ENCODE results near the gene ARHGEF18. TPM values are rescaled to one million over a fixed set of nuclear protein-coding genes. Genes with fewer than 3 reads are reported as not detected.

The ARHGEF18 gene
- total and polyA plus RNA-seq, 2 donors (not counting 1 experiment from before 2014, with no cell fraction given): 74.0 to 94.9 TPM

GRCh38 chr19:7351861-7352260, 3.1 kb downstream of the ARHGEF18 start:
- no peak for TF ChIP-seq EZH2 (IDR thresholded peaks at IDR 0.05; ENCODE audit: borderline replicate concordance, insufficient read depth, low read depth, low read length, poor library complexity, severe bottlenecking)
- TF ChIP-seq, protein P1, sequence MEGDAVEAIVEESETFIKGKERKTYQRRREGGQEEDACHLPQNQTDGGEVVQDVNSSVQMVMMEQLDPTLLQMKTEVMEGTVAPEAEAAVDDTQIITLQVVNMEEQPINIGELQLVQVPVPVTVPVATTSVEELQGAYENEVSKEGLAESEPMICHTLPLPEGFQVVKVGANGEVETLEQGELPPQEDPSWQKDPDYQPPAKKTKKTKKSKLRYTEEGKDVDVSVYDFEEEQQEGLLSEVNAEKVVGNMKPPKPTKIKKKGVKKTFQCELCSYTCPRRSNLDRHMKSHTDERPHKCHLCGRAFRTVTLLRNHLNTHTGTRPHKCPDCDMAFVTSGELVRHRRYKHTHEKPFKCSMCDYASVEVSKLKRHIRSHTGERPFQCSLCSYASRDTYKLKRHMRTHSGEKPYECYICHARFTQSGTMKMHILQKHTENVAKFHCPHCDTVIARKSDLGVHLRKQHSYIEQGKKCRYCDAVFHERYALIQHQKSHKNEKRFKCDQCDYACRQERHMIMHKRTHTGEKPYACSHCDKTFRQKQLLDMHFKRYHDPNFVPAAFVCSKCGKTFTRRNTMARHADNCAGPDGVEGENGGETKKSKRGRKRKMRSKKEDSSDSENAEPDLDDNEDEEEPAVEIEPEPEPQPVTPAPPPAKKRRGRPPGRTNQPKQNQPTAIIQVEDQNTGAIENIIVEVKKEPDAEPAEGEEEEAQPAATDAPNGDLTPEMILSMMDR (IDR thresholded peaks at IDR 0.05): no peak
- peaks cover 40% of the 10 kb centered on the region for H4K20me1 ChIP-seq (ENCODE audit: control insufficient read depth, insufficient read depth, low read length, poor library complexity, severe bottlenecking)
- Mint-ChIP-seq H3K9me3 (ENCODE audit: insufficient read depth) (peaks cover 4% of the 10 kb centered on the region), H3K27ac (peak overlapping the region; percentile 97), H3K27me3 (no peaks in the 10 kb centered on the region), H3K4me3 (peak overlapping the region; percentile 99), H3K4me1 (peaks cover 69% of the 10 kb centered on the region)
- H2AFZ ChIP-seq (ENCODE audit: insufficient read depth, low read depth, low read length, poor library complexity, severe bottlenecking): no peak overlapping the region
- POLR2A ChIA-PET: interaction anchor here (0.7 kb wide), 1 partner anchor 63 kb away, joined by 5 read pairs; no protein-coding TSS in a partner anchor
- DNase-seq (no peak), ATAC-seq (ENCODE audit: low read depth) (no peak)
- peak overlapping the region; percentile 88 for H3K4me2 ChIP-seq (replicated peaks; ENCODE audit: low read depth, low read length, poor library complexity, severe bottlenecking)
- CTCF ChIA-PET: interaction anchor here (0.7 to 9.9 kb wide), 7 partner anchors 14 to 281 kb away, joined by 3 to 179 read pairs (median 6); no protein-coding TSS in a partner anchor
- peaks cover 5 to 42% of the 10 kb centered on the region in 2 experiments for H3K36me3 ChIP-seq (replicated peaks in 1 of 2; ENCODE audit: control extremely low read depth in 1 of 2, control insufficient read depth in 1 of 2, extremely low read depth in 1 of 2, insufficient read depth in 2 of 2, low read length in 1 of 2)
- peaks cover 56 to 78% of the 10 kb centered on the region in 2 donors for H3K4me1 ChIP-seq (ENCODE audit: control insufficient read depth in 2 of 2, insufficient read depth in 2 of 2, low read length in 2 of 2)
- WGBS (ENCODE audit: insufficient coverage): no CpG with 5 or more reads among the region's 1 CpG
- intact Hi-C loops (cut with micrococcal nuclease): no loop called here
- H3K27me3 ChIP-seq (replicated peaks in 1 of 4; ENCODE audit: control extremely low read depth in 1 of 4, control insufficient read depth in 3 of 4, insufficient read depth in 4 of 4, low read length in 3 of 4): no peaks in the 10 kb centered on the region
- peak overlapping the region; percentile 93 for H3K9ac ChIP-seq (ENCODE audit: low read length)
- peak overlapping the region; percentile 29 to 99 for H3K27ac ChIP-seq (ENCODE audit: low read length in 2 of 2)
- peaks cover 2 to 15% (median 8%) of the 10 kb centered on the region in 3 donors for H3K9me3 ChIP-seq (ENCODE audit: control extremely low read depth in 1 of 3, control insufficient read depth in 2 of 3, insufficient read depth in 1 of 3, low read length in 2 of 3)
- H3K79me2 ChIP-seq (ENCODE audit: control insufficient read depth, insufficient read depth, low read length): peaks cover 82% of the 10 kb centered on the region
- peak overlapping the region in 3 of 5 experiments; percentile 8 to 21 (median 15) for H3K4me3 ChIP-seq (ENCODE audit: control extremely low read depth in 1 of 5, extremely low read depth in 1 of 5, insufficient read depth in 1 of 5, low read depth in 2 of 5, low read length in 4 of 5)

DNA sequence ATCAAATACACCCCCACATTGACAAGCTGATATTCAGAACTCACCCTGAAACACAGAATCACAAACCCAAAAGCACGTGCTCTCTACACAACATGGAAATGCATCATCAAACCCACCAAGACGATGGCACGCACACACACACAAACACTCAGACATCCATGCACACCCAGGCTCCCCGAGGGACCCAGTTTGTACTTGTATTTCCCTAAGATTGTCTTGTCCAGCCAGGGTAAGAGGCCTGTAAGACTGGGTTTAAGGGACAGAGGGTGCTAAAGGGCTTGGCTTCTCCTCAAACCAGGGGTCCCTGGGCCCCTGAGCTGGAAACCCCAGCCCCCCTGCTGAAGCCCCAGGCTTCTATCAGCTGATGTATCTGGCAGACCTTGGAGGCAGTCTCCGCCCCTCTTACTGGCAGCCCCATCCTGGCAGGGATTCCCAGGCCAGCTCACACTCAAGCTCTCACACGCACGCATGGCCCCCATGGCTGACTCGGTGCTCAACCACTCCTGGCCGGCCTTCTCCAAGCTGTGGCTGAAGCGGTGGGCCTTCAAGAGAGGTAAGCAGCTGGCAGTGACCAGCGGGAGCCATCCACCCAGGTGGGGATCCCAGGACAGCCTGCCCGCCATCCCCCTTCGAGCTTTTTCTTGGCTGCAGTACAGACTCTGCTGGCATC, 6.5 kb downstream of the ARHGEF18 start:
- ATAC-seq (ENCODE audit: low read depth): no peak
- Mint-ChIP-seq H3K27me3 (no peaks in the 10 kb centered on the region), H3K27ac (peak overlapping the region; percentile 89), H3K4me1 (peaks cover 75% of the 10 kb centered on the region), H3K9me3 (ENCODE audit: insufficient read depth) (peaks cover 4% of the 10 kb centered on the region), H3K4me3 (no peak overlapping the region)
- no peak overlapping the region for H2AFZ ChIP-seq (ENCODE audit: insufficient read depth, low read depth, low read length, poor library complexity, severe bottlenecking)
- TF ChIP-seq, protein P1 (IDR thresholded peaks at IDR 0.05): no peak
- no peak for TF ChIP-seq EZH2 (IDR thresholded peaks at IDR 0.05; ENCODE audit: borderline replicate concordance, insufficient read depth, low read depth, low read length, poor library complexity, severe bottlenecking)
- peak overlapping the region; percentile 7 for H3K4me2 ChIP-seq (replicated peaks; ENCODE audit: low read depth, low read length, poor library complexity, severe bottlenecking)
- peaks cover 64 to 85% of the 10 kb centered on the region in 2 donors for H3K4me1 ChIP-seq (ENCODE audit: control insufficient read depth in 2 of 2, insufficient read depth in 2 of 2, low read length in 2 of 2)
- no peaks in the 10 kb centered on the region for H3K27me3 ChIP-seq (replicated peaks in 1 of 4; ENCODE audit: control extremely low read depth in 1 of 4, control insufficient read depth in 3 of 4, insufficient read depth in 4 of 4, low read length in 3 of 4)
- peak overlapping the region in 1 of 2 donors; percentile 15 for H3K27ac ChIP-seq (ENCODE audit: low read length in 2 of 2)
- H3K36me3 ChIP-seq (replicated peaks in 1 of 2; ENCODE audit: control extremely low read depth in 1 of 2, control insufficient read depth in 1 of 2, extremely low read depth in 1 of 2, insufficient read depth in 2 of 2, low read length in 1 of 2): peaks cover 5 to 74% of the 10 kb centered on the region in 2 experiments
- H4K20me1 ChIP-seq (ENCODE audit: control insufficient read depth, insufficient read depth, low read length, poor library complexity, severe bottlenecking): peaks cover 74% of the 10 kb centered on the region
- H3K4me3 ChIP-seq (ENCODE audit: control extremely low read depth in 1 of 5, extremely low read depth in 1 of 5, insufficient read depth in 1 of 5, low read depth in 2 of 5, low read length in 4 of 5): no peak overlapping the region
- DNase-seq: no peak
- POLR2A ChIA-PET: interaction anchor here (0.8 to 1.2 kb wide), 2 partner anchors 14 to 17 kb away, joined by 3 to 8 read pairs; no protein-coding TSS in a partner anchor
- intact Hi-C loops (cut with micrococcal nuclease): no loop called here
- CTCF ChIA-PET: interaction anchor here (0.6 to 9.9 kb wide), 13 partner anchors 10 to 381 kb away, joined by 3 to 179 read pairs (median 7); no protein-coding TSS in a partner anchor
- no peak overlapping the region for H3K9ac ChIP-seq (ENCODE audit: low read length)
- 91% methylated on average over 13 of the region's 13 CpGs for WGBS (ENCODE audit: insufficient coverage)
- H3K79me2 ChIP-seq (ENCODE audit: control insufficient read depth, insufficient read depth, low read length): peaks cover 98% of the 10 kb centered on the region
- peaks cover 2 to 9% (median 8%) of the 10 kb centered on the region in 3 donors for H3K9me3 ChIP-seq (ENCODE audit: control extremely low read depth in 1 of 3, control insufficient read depth in 2 of 3, insufficient read depth in 1 of 3, low read length in 2 of 3)

All from B cell (primary cell).